Prostate gland (tissue), 2 donors: ENCODE measurements around the gene PFN3.

Experiments used
- POLR2A ChIP-seq: fragments of 450-650 bp; IDR thresholded peaks from one replicate; pipeline ENCODE4 v1.6.1; 2016; ENCODE audit warnings: antibody characterized with exemption, mild to moderate bottlenecking
- TF ChIP-seq, protein P1 (sequence below), 4 experiments: fragments of 200-600 bp in 2 of 4; fragments of 450-650 bp in 2 of 4; sonication (generic) in 2 of 4; IDR thresholded peaks; 1 replicate in 3 of 4; 2 replicates in 1 of 4; pipeline ENCODE4 v1.5.1; 2016 to 2019; ENCODE audit warnings: antibody characterized with exemption in 4 of 4, mild to moderate bottlenecking in 2 of 4, moderate library complexity in 2 of 4

GRCh38 chr5:177371120-177372033 is 29.1 kb downstream of the PFN3 start:
- TF ChIP-seq POLR2A, result no peak
- TF ChIP-seq, protein P1, sequence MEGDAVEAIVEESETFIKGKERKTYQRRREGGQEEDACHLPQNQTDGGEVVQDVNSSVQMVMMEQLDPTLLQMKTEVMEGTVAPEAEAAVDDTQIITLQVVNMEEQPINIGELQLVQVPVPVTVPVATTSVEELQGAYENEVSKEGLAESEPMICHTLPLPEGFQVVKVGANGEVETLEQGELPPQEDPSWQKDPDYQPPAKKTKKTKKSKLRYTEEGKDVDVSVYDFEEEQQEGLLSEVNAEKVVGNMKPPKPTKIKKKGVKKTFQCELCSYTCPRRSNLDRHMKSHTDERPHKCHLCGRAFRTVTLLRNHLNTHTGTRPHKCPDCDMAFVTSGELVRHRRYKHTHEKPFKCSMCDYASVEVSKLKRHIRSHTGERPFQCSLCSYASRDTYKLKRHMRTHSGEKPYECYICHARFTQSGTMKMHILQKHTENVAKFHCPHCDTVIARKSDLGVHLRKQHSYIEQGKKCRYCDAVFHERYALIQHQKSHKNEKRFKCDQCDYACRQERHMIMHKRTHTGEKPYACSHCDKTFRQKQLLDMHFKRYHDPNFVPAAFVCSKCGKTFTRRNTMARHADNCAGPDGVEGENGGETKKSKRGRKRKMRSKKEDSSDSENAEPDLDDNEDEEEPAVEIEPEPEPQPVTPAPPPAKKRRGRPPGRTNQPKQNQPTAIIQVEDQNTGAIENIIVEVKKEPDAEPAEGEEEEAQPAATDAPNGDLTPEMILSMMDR (IDR thresholded peaks at IDR 0.05), result no peak
